Stimulated activated naive CD8-positive, alpha-beta T cell treated with anti-CD3 and anti-CD28 coated beads, Interleukin-15, amount 100 ng/mL, for 72 hours (primary cell): ENCODE measurements around the gene TMX3.

Experiments
- ATAC-seq: fragments of 150-1000 bp; cut with Tn5 transposase; 2 replicates; pipeline ENCODE4 v1.10.0; 2021; ENCODE audit warnings: mild to moderate bottlenecking, moderate library complexity
- DNase-seq, 2 donors: peaks; one replicate each; pipeline ENCODE4 v3.0.0; 2021 to 2022
- H3K27ac Mint-ChIP-seq, 2 donors: one replicate each; pipeline ENCODE4 v1.8.0; 2022; ENCODE audit warnings: mild to moderate bottlenecking in 2 of 2, mixed read lengths in 2 of 2, moderate library complexity in 2 of 2
- H3K27me3 Mint-ChIP-seq: one replicate; pipeline ENCODE4 v1.8.0; 2022; ENCODE audit warnings: mixed read lengths
- H3K4me1 Mint-ChIP-seq: one replicate; pipeline ENCODE4 v1.8.0; 2022; ENCODE audit warnings: mild to moderate bottlenecking, mixed read lengths
- H3K4me3 Mint-ChIP-seq, 2 donors: one replicate each; pipeline ENCODE4 v1.8.0; 2022; ENCODE audit warnings: mild to moderate bottlenecking in 2 of 2, mixed read lengths in 2 of 2, moderate library complexity in 1 of 2
- H3K9me3 Mint-ChIP-seq, 2 donors: one replicate each; pipeline ENCODE4 v1.8.0; 2022; ENCODE audit warnings: mixed read lengths in 2 of 2

Gene TMX3

DNA sequence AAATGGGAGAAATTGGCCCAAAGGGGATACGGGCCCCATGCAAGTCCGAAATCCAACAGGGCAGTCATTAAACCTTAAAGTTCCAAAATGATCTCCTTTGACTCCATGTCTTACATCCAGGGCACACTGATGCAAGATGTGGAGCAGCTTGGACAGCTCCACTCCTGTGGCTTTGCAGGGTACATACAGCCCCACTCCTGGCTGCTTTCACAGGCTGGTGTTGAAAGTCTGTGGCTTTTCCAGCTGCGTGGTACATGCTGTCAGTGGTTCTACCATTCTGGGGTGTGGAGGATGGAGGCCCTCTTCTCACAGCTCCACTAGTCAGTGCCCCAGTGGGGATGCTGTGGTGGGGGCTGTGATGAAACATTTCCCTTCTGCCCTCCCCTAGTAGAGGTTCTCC, 8.6 kb upstream of the TMX3 start:
- no peak for DNase-seq
- Mint-ChIP-seq H3K4me1 (peaks cover 28% of the 10 kb centered on the region), H3K27ac (no peak overlapping the region), H3K27me3 (no peaks in the 10 kb centered on the region), H3K4me3 (no peak overlapping the region), H3K9me3 (no peaks in the 10 kb centered on the region)
- ATAC-seq: no peak

DNA sequence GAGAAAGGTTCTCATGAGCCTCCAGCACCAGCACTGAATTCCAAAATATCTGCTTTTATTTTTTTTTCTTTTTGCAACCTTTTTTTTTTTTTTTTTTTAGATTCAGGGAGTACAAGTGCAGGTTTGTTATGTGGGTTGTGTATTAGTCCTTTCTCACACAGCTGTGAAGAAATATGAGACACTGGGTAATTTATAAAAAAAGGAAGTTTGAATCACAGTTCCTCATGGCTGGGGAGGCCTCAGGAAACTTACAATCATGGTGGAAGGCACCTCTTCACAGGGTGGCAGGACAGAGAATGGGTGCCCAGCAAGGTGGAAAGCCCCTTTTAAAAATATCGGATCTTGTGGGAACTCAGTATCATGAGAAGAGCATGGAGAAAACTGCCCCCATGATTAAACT, 7.9 kb upstream of the TMX3 start:
- Mint-ChIP-seq H3K27me3 (no peaks in the 10 kb centered on the region), H3K4me3 (peak overlapping the region in 1 of 2 donors; percentile 83), H3K27ac (no peak overlapping the region), H3K9me3 (no peaks in the 10 kb centered on the region), H3K4me1 (peaks cover 28% of the 10 kb centered on the region)
- no peak for DNase-seq
- ATAC-seq: no peak

DNA sequence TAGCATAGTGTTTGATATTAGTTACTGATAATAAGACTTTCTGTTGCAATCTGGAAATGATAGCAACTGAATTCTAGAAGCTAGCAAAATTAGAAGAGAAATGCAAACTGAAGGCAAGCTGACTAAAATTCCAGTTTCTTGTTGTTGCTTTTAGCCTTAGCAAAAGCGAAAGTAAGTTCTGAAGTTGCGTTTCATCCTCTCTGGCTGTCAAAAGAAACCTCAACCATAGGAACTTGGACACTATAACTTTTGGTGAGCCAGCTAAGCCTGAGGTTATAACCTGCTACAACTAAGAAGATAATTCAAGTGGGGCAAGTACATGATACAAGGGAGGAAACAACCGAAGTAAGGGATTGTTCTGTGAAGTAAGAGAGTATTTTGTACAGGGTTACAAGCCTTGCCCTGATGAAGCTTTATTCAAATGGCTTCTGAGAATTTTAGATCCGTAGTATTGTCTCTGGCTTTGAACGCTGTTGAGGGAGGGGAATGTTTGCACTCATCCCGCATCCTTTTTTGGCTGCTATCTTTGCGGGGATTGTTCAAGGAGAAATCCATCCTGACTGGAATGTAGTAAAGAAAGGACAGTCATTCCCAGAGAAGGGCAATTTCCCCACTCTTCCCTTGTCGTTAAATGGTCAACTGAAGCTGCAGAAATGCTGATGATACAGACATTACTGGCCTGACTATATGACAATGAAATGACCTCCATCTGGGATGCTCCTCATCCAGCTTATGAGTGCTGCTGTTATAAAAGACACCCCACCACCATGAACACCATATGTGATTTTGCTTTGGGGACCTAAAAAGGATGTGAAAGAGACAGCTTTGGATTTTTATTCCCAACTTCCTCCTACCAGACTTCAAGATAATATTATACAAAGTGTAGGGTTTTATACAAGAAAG, 7.0 kb upstream of the TMX3 start:
- peak; percentile 12 to 16 for DNase-seq

DNA sequence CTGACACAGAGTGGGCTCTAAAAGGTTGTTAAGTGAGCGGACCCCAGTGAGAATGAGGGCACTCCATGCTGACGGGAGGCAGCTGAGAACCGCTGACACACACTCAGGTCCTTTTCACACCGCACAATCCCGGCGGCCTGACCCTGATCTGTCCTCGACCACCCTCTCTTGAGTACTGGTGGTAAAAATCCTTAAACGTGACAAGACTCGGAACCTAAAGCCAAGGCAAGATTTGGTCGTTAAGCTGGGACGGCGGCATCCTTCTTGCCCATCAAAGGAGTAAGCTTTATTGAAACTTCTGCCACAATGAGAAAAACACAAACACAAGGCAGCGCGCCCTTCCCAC, 569 bp downstream of the TMX3 start:
- DNase-seq: peak in 1 of 2 donors; percentile 6
- Mint-ChIP-seq H3K9me3 (no peaks in the 10 kb centered on the region), H3K4me1 (peaks cover 44% of the 10 kb centered on the region), H3K27me3 (no peaks in the 10 kb centered on the region), H3K4me3 (peak overlapping the region; percentile 90 to 96), H3K27ac (peak overlapping the region; percentile 97)
- ATAC-seq: peak; percentile 13

More for the DNA sequence above, 7.0 kb upstream of the TMX3 start:
- no peaks in the 10 kb centered on the region for H3K9me3 Mint-ChIP-seq
- no peaks in the 10 kb centered on the region for H3K27me3 Mint-ChIP-seq
- peak overlapping the region; percentile 82 to 83 for H3K4me3 Mint-ChIP-seq
- H3K27ac Mint-ChIP-seq: peak overlapping the region; percentile 74 to 96
- peak; percentile 91 for ATAC-seq
- peaks cover 28% of the 10 kb centered on the region for H3K4me1 Mint-ChIP-seq

DNA sequence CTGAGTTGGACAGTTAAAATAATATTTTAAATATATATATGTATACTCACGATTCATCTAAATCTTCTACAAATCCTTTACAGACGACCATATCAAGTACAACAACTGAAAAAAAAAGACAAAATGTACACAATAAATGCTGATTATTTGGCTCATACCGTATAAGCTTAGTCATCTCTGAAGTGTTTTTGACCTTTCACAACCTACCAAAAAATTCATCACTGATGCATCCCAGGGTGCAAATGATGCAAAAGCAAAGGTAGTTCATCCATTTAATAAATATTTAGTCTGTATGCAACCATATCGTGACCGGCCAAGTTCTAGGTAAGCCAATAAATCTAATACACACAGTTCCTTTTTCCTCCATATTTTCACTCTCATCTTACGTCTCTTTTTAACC, 1.1 kb downstream of the TMX3 start:
- no peak for ATAC-seq
- H3K4me3 Mint-ChIP-seq: peak overlapping the region; percentile 90 to 96
- H3K27ac Mint-ChIP-seq: peak overlapping the region; percentile 97
- H3K9me3 Mint-ChIP-seq: no peaks in the 10 kb centered on the region
- peaks cover 48% of the 10 kb centered on the region for H3K4me1 Mint-ChIP-seq
- no peak for DNase-seq
- no peaks in the 10 kb centered on the region for H3K27me3 Mint-ChIP-seq

DNA sequence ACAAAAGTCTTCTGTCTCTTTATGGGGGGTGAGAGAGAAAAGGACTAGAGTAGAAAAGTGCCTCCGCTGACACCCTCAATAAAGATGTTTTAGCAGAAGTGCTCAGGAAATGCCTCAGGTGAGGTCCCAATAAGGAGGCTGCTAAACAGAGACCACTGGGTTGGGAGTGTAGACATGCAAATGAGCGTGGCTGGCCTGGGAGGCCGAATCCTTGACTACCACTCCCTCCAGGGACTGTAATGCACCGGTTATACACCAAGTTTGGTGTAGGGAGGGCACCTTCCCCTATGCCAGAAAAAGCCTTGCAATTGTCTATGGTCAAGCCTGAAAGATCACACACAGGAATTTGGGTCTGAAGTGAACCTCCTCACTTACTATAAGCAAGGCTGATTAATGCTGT, 1.8 kb downstream of the TMX3 start:
- H3K27ac Mint-ChIP-seq: peak overlapping the region in 1 of 2 donors; percentile 48
- H3K27me3 Mint-ChIP-seq: no peaks in the 10 kb centered on the region
- H3K4me1 Mint-ChIP-seq: peaks cover 54% of the 10 kb centered on the region

DNA sequence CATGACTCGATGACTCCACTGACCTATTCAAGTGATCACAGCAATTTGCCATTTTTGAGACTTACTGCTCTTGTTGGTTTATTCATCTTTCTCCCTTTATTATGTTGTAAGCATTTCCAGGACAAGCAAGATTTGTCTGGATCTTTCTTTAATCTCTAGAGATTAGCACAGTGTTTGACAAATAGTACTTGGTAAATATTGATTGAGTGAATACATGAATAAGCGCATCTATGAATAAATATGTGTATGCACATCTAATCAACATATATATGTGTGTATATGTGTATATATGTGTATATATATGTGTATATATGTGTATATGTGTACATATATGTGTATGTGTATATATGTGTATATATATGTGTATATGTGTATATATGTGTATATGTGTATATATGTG, 7.3 kb downstream of the TMX3 start:
- no peaks in the 10 kb centered on the region for H3K9me3 Mint-ChIP-seq
- H3K4me3 Mint-ChIP-seq: no peak overlapping the region
- H3K27ac Mint-ChIP-seq: no peak overlapping the region
- H3K4me1 Mint-ChIP-seq: peaks cover 65% of the 10 kb centered on the region
- H3K27me3 Mint-ChIP-seq: no peaks in the 10 kb centered on the region
- ATAC-seq (no peak), DNase-seq (no peak)

More for the DNA sequence above, 1.8 kb downstream of the TMX3 start:
- peak overlapping the region; percentile 36 to 96 for H3K4me3 Mint-ChIP-seq
- H3K9me3 Mint-ChIP-seq: no peaks in the 10 kb centered on the region
- ATAC-seq (no peak), DNase-seq (no peak)

DNA sequence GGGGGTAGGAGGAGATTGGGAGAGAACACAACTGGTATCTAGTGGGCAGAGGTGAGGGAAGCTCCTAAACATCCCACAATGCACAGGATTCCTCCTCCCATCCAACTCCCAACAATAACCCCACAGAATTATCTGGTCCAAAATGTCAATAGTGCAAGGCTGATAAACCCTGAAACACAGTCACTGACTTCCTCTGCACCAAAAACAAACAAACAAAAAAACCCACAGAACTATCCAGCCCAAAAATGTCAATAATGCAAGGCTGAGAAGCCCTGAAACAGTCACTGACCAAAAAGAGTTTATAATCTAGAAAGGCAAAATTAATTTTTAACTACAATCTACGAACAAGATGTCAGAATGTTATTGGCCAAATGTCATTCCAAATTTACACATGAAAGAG, 9.8 kb downstream of the TMX3 start:
- no peaks in the 10 kb centered on the region for H3K9me3 Mint-ChIP-seq
- no peak for ATAC-seq
- H3K4me3 Mint-ChIP-seq: no peak overlapping the region
- H3K27ac Mint-ChIP-seq: peak overlapping the region; percentile 38 to 47
- peaks cover 56% of the 10 kb centered on the region for H3K4me1 Mint-ChIP-seq
- no peak for DNase-seq
- no peaks in the 10 kb centered on the region for H3K27me3 Mint-ChIP-seq

DNA sequence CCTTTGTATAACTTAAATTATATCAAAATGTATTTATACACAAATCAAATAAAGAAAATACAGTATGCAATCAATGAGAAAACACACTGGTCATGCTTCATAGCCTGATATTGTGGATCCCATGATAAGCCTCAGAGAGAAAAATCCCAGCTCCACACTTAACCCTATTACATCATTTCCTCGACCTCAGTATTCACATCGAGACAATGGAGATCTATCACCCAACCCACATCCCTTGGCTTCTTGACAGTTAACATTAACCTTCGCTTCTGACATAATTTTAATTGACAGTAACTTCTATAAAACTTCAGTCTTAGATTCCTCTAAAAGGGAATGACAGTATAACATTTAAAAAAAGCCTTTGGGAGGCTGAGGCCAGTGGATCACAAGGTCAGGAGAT, 11.6 kb downstream of the TMX3 start:
- Mint-ChIP-seq H3K27me3 (no peaks in the 10 kb centered on the region), H3K4me3 (no peak overlapping the region), H3K27ac (no peak overlapping the region), H3K9me3 (no peaks in the 10 kb centered on the region), H3K4me1 (peaks cover 41% of the 10 kb centered on the region)
- ATAC-seq (no peak), DNase-seq (no peak)

DNA sequence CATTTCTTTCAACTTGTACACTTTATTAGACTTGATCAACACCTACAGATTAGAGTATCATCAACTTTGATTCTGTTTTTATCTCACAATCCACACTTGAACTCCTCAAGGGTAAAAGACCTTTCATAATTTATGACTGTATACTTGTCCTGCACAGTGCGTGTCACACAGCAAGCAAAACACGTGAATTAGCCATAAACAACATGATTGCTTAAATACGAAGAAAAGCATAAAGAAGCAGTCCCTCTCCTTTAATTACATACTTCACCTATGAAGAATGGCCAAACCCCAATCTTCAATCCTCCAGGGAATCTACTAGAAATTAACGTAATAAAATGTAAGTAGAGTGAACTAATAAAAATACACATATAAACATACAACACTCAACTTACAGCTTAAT, 13.6 kb downstream of the TMX3 start:
- Mint-ChIP-seq H3K27me3 (no peaks in the 10 kb centered on the region), H3K4me3 (no peak overlapping the region), H3K27ac (no peak overlapping the region), H3K9me3 (no peaks in the 10 kb centered on the region), H3K4me1 (peaks cover 25% of the 10 kb centered on the region)
- ATAC-seq: no peak
- DNase-seq: no peak

DNA sequence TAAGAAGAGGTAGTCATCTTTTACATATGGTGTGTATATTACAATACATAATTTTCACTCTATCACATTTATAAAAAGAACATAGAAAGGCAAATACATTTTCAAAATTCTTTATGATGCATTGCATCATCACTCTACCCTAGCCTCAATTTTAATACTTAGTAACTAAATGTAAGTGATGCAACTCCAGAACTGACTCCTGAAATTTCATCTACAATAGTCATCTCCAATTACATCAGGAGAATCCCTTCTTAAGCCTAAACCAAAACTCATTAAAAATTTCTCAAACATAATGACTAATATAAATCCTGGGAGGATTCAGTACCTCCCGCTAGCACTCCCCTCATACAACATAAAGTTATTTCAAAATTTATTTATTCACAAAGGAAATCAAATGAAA, 15.9 kb downstream of the TMX3 start:
- H3K4me1 Mint-ChIP-seq: peaks cover 13% of the 10 kb centered on the region
- H3K9me3 Mint-ChIP-seq: no peaks in the 10 kb centered on the region
- H3K27ac Mint-ChIP-seq: no peak overlapping the region
- no peak overlapping the region for H3K4me3 Mint-ChIP-seq
- ATAC-seq (no peak), DNase-seq (no peak)
- no peaks in the 10 kb centered on the region for H3K27me3 Mint-ChIP-seq

DNA sequence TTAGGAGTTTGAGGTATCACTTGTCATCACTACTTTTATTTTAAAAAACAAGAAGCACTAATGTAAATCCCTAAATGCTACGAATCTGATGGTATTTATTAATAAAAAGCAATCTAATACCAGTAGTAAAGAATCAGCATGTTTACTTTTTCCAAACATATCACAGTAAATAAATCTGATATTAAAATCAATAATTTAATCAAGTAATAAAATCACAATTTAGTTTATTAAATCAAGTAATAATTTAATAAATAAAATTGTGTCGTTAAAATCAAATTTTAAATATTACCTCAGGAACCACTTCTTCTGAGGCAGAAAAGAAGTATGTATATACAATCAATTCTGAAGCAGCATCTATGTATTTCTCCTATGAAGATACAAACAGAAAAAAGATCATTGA, 18.0 kb downstream of the TMX3 start:
- H3K4me3 Mint-ChIP-seq: no peak overlapping the region
- DNase-seq (no peak), ATAC-seq (no peak)
- H3K9me3 Mint-ChIP-seq: no peaks in the 10 kb centered on the region
- H3K27me3 Mint-ChIP-seq: no peaks in the 10 kb centered on the region
- no peak overlapping the region for H3K27ac Mint-ChIP-seq
- no peaks in the 10 kb centered on the region for H3K4me1 Mint-ChIP-seq

DNA sequence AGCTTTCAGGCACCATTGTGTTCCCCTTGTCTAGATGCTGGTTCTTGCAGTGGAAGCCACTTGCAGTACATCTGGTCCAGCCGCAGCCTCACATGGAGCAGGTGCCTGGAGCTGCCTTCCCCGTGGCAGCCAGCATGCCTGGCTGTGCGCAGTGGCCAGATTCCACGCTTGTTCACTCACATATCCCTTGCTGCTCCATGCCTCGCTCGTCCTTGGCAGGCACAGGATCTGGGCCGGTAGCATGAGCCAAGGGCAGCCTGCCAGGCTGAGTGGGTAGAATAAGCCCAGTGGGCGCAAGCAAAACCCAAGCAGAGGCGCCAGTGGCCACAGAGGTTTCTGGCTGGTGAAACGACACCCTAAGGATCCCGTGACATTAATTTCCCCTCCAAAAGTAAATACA, 20.6 kb downstream of the TMX3 start:
- Mint-ChIP-seq H3K4me3 (no peak overlapping the region), H3K9me3 (no peaks in the 10 kb centered on the region), H3K27me3 (no peaks in the 10 kb centered on the region), H3K27ac (no peak overlapping the region), H3K4me1 (no peaks in the 10 kb centered on the region)
- peak; percentile 12 for ATAC-seq
- DNase-seq: no peak

DNA sequence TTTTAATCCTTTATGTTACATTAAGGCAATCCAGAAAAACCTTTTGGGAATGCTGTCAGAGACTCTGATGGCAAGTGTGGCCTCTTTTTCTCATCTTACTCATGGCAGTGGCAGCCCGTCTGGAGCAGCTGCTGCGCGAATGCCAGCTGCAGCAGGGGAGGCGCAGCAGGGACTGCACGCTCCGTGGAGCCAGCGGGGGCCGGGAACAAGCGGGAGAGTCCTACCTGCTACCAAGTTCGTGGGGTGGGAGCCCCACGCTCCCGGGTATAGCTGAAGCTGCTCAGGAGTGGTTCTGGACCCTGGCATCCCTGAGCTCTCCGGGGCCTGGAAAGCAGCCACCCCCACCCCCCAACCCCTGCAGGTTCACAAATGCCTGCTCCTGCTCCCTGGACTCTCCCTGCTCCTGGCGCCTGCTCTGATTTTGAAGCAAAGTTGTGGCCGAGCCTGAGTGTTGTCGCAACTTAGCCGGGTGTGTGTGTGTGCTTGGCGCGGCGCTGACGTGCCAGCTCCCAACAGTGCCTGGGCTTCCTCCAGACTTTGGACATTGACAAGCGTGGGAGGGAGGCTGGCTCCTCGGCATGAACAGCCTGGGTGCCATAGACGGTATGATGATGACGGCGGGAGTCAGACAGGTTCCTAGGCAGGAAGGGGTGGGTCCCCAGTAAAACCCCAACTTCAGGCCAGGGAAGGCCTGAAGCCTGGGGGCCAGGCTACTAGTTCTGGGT, 21.7 kb downstream of the TMX3 start:
- peak; percentile 28 for ATAC-seq
- H3K9me3 Mint-ChIP-seq: no peaks in the 10 kb centered on the region
- H3K4me1 Mint-ChIP-seq: no peaks in the 10 kb centered on the region

DNA sequence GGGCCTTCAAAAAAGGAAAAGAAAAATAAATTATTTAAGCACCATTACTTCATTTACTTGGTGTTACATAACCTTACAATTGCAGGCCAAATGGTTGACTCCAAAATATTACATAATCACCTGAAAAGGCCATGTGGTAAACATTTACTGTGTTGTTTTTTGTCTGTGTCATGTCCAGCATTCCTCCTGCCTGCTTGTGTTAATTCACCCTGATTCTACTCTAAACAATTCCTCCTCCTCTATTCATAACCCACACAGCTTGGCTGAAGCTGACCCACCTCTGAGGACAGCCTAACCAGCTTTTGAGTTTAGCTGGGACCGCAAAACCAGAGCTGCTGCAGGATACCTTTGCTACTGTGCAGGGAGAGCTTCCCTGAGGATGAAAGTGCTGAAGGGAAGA, 35.4 kb downstream of the TMX3 start:
- no peak for ATAC-seq
- Mint-ChIP-seq H3K27ac (peak overlapping the region in 1 of 2 donors; percentile 84), H3K4me3 (no peak overlapping the region), H3K4me1 (no peaks in the 10 kb centered on the region), H3K27me3 (no peaks in the 10 kb centered on the region), H3K9me3 (no peaks in the 10 kb centered on the region)
- DNase-seq: no peak

More for the DNA sequence above, 21.7 kb downstream of the TMX3 start:
- no peak overlapping the region for H3K27ac Mint-ChIP-seq
- DNase-seq: no peak
- H3K27me3 Mint-ChIP-seq: no peaks in the 10 kb centered on the region
- H3K4me3 Mint-ChIP-seq: no peak overlapping the region

DNA sequence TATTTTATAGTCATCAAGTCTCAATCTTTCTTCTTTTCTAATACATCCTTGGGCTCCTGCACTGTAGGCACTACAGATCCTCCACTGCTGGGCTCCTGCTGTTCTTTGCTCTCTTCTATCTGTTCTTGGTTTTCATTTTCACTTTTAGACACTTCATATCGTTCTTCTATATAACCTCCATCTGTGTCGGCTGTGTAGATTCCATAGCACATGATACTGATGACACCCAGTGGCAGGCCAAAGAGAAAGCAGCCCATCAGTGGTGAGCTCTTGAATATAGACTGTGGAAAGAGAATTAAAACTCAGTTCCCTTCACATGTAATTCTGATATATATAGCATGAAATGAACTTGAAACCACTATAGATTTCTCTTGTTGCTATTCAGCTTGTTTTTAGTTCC, 38.0 kb downstream of the TMX3 start:
- no peaks in the 10 kb centered on the region for H3K27me3 Mint-ChIP-seq
- no peak overlapping the region for H3K27ac Mint-ChIP-seq
- peak; percentile 40 for ATAC-seq
- DNase-seq: no peak
- no peaks in the 10 kb centered on the region for H3K9me3 Mint-ChIP-seq
- H3K4me3 Mint-ChIP-seq: no peak overlapping the region
- no peaks in the 10 kb centered on the region for H3K4me1 Mint-ChIP-seq
